Mammary epithelial cell (primary cell): Measurements from ENCODE around the gene AIG1.

ENCODE experiments used
- EZH2 ChIP-seq: IDR thresholded peaks from 2 replicates; pipeline ENCODE4 v1.6.1; 2012; ENCODE audit warnings: low read length, inconsistent platforms, borderline replicate concordance
- TF ChIP-seq, protein P1 (sequence below), 2 donors: IDR thresholded peaks in 1 of 2; conservative IDR thresholded peaks in 1 of 2; 2 replicates each; pipeline ENCODE4 v1.5.1; 2011 to 2012; ENCODE audit warnings: inconsistent platforms in 2 of 2, low read length in 2 of 2, mild to moderate bottlenecking in 2 of 2, control low read depth in 1 of 2, low read depth in 1 of 2; ENCODE audit not compliant: insufficient read depth in 1 of 2; ENCODE audit errors: extremely low read depth in 1 of 2

DNA sequence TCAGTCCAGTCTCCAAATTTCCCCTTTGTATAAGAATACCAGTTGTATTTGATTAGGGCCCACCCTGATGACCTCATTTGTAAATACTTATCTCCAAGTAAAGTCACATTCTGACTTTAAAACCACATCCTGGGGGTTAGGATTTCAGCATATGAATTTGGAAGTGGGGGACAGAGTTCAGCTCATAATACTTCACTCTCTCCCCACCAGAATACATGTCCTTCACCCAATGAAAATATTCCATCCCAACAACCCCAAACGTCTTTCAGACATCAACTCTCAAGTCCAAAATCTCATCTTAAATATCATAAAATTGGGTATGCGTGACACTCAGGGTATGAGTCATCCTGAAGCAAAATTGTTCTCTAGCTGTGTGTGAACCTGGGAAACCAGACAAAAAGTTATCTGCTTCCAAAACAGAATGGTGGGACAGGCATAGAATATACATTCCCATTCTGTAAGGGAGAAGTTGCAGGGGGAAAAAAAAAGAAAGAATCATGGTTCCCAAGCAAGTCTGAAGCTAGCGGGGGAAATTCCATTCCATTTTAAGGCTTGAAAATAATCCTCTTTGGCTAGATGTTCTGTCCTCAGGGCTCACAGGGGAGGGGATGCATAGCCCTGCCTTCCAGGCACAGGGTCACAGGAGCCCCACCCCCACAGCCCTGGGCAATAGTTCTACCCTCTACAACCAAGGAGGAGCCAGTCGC is 275.9 kb downstream of the AIG1 start:
- TF ChIP-seq, protein P1, sequence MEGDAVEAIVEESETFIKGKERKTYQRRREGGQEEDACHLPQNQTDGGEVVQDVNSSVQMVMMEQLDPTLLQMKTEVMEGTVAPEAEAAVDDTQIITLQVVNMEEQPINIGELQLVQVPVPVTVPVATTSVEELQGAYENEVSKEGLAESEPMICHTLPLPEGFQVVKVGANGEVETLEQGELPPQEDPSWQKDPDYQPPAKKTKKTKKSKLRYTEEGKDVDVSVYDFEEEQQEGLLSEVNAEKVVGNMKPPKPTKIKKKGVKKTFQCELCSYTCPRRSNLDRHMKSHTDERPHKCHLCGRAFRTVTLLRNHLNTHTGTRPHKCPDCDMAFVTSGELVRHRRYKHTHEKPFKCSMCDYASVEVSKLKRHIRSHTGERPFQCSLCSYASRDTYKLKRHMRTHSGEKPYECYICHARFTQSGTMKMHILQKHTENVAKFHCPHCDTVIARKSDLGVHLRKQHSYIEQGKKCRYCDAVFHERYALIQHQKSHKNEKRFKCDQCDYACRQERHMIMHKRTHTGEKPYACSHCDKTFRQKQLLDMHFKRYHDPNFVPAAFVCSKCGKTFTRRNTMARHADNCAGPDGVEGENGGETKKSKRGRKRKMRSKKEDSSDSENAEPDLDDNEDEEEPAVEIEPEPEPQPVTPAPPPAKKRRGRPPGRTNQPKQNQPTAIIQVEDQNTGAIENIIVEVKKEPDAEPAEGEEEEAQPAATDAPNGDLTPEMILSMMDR (conservative IDR thresholded peaks at IDR 0.05 in 1 of 2, IDR thresholded peaks at IDR 0.05 in 1 of 2; ENCODE audit: extremely low read depth in 1 of 2, insufficient read depth in 1 of 2, low read depth in 1 of 2, low read length in 2 of 2) = no peak
- TF ChIP-seq EZH2 = no peak
